Skin epidermis (tissue), 12 donors: ENCODE results near the gene KCNG4.

Source experiments
- H3K27ac ChIP-seq, 21 experiments: fragments of 200-600 bp; sonication (generic) in 11 of 21; one replicate each; pipeline ENCODE4 v1.5.0; 2020; ENCODE audit warnings: mild to moderate bottlenecking in 3 of 21, inconsistent platforms in 2 of 21, moderate library complexity in 2 of 21
- H3K4me3 ChIP-seq, 7 experiments: fragments of 200-600 bp; sonication (generic) in 2 of 7; one replicate each; pipeline ENCODE4 v1.5.0; 2020; ENCODE audit warnings: inconsistent platforms in 2 of 7, mild to moderate bottlenecking in 2 of 7, moderate library complexity in 1 of 7

KCNG4 gene

GRCh38 chr16:84268291-84269040 is 28.7 kb upstream of the KCNG4 start:
- Histone ChIP-seq H3K27ac (no peak overlapping the region), H3K4me3 (no peak overlapping the region)

GRCh38 chr16:84267380-84267779 is 27.6 kb upstream of the KCNG4 start:
- Histone ChIP-seq H3K4me3 (no peak overlapping the region), H3K27ac (no peak overlapping the region)

- Histone ChIP-seq H3K4me3 (no peak overlapping the region), H3K27ac (no peak overlapping the region)
These were observed 26.6 kb upstream of the KCNG4 start for GRCh38 chr16:84266451-84266850.

- Histone ChIP-seq H3K4me3 (no peak overlapping the region), H3K27ac (no peak overlapping the region)
These were observed 23.1 kb upstream of the KCNG4 start for GRCh38 chr16:84262939-84263338.

GRCh38 chr16:84262031-84262430 is 22.2 kb upstream of the KCNG4 start:
- no peak overlapping the region for H3K27ac ChIP-seq
- H3K4me3 ChIP-seq = no peak overlapping the region

- Histone ChIP-seq H3K4me3 (no peak overlapping the region), H3K27ac (no peak overlapping the region)
These were observed 21.1 kb upstream of the KCNG4 start for GRCh38 chr16:84260766-84261554.

- Histone ChIP-seq H3K4me3 (no peak overlapping the region), H3K27ac (no peak overlapping the region)
These were observed 19.9 kb upstream of the KCNG4 start for GRCh38 chr16:84259691-84260090.

- no peak overlapping the region for H3K4me3 ChIP-seq
- H3K27ac ChIP-seq = no peak overlapping the region
These were observed 18.5 kb upstream of the KCNG4 start for GRCh38 chr16:84258266-84258665.

GRCh38 chr16:84255050-84255810 is 15.4 kb upstream of the KCNG4 start:
- H3K27ac ChIP-seq = no peak overlapping the region
- H3K4me3 ChIP-seq = no peak overlapping the region

GRCh38 chr16:84254062-84254461 is 14.2 kb upstream of the KCNG4 start:
- H3K27ac ChIP-seq = no peak overlapping the region
- no peak overlapping the region for H3K4me3 ChIP-seq

- no peak overlapping the region for H3K27ac ChIP-seq
- H3K4me3 ChIP-seq = no peak overlapping the region
These were observed 13.4 kb upstream of the KCNG4 start for GRCh38 chr16:84253173-84253572.

GRCh38 chr16:84252184-84252583 is 12.4 kb upstream of the KCNG4 start:
- Histone ChIP-seq H3K4me3 (no peak overlapping the region), H3K27ac (no peak overlapping the region)

- Histone ChIP-seq H3K4me3 (no peak overlapping the region), H3K27ac (no peak overlapping the region)
These were observed 8.0 kb upstream of the KCNG4 start for GRCh38 chr16:84247844-84248243.

GRCh38 chr16:84247331-84247730 is 7.5 kb upstream of the KCNG4 start:
- no peak overlapping the region for H3K4me3 ChIP-seq
- H3K27ac ChIP-seq = no peak overlapping the region

- Histone ChIP-seq H3K4me3 (no peak overlapping the region), H3K27ac (no peak overlapping the region)
These were observed 6.9 kb upstream of the KCNG4 start for GRCh38 chr16:84246679-84247077.

- no peak overlapping the region for H3K27ac ChIP-seq
- no peak overlapping the region for H3K4me3 ChIP-seq
These were observed 6.3 kb upstream of the KCNG4 start for GRCh38 chr16:84245956-84246678.

- Histone ChIP-seq H3K4me3 (no peak overlapping the region), H3K27ac (no peak overlapping the region)
These were observed 4.9 kb upstream of the KCNG4 start for GRCh38 chr16:84244728-84245127.

- H3K4me3 ChIP-seq = no peak overlapping the region
- no peak overlapping the region for H3K27ac ChIP-seq
These were observed 3.9 kb upstream of the KCNG4 start for GRCh38 chr16:84243732-84244131.

- Histone ChIP-seq H3K4me3 (no peak overlapping the region), H3K27ac (no peak overlapping the region)
These were observed 3.0 kb upstream of the KCNG4 start for GRCh38 chr16:84242839-84243238.

- H3K27ac ChIP-seq = no peak overlapping the region
- H3K4me3 ChIP-seq = no peak overlapping the region
These were observed 2.0 kb upstream of the KCNG4 start for GRCh38 chr16:84241778-84242177.
